HepG2 (cell line): ENCODE results near the gene PUM1. TPM values are rescaled to one million over a fixed set of nuclear protein-coding genes. Genes with fewer than 3 reads are reported as not detected.

Source experiments
- ARID5B ChIP-seq: IDR thresholded peaks from 2 replicates; pipeline ENCODE4 v1.4.0; 2020; ENCODE audit warnings: mild to moderate bottlenecking, missing genetic modification reagents
- FOXA1 ChIP-seq, 2 experiments: fragments of 450-650 bp in 1 of 2; sonication (generic) in 1 of 2; formaldehyde crosslinking in 1 of 2; IDR thresholded peaks; 2 replicates each; pipeline versions ENCODE4 v1.4.0 to v1.6.1; 2016 to 2020; ENCODE audit warnings: missing genetic modification reagents in 1 of 2
- HNF1B ChIP-seq: sonication (generic); formaldehyde crosslinking; IDR thresholded peaks from 2 replicates; pipeline ENCODE4 v1.5.1; 2020; ENCODE audit warnings: mild to moderate bottlenecking, moderate library complexity, missing genetic modification reagents
- HNF4A ChIP-seq: sonication (generic); formaldehyde crosslinking; IDR thresholded peaks from 2 replicates; pipeline ENCODE4 v1.4.0; 2020; ENCODE audit warnings: missing genetic modification reagents
- NCOR1 ChIP-seq: fragments of 200-600 bp; sonication (generic); IDR thresholded peaks from 2 replicates; pipeline ENCODE4 v1.7.0; 2017; ENCODE audit warnings: antibody characterized with exemption, low read length, borderline replicate concordance
- PATZ1 ChIP-seq: sonication (generic); formaldehyde crosslinking; IDR thresholded peaks from 2 replicates; pipeline ENCODE4 v1.4.0; 2020; ENCODE audit warnings: missing genetic modification reagents
- PRDM10 ChIP-seq: sonication (generic); formaldehyde crosslinking; IDR thresholded peaks from 2 replicates; pipeline ENCODE4 v1.4.0; 2020; ENCODE audit warnings: low read depth, missing genetic modification reagents
- RARA ChIP-seq: IDR thresholded peaks from 2 replicates; pipeline ENCODE4 v1.6.1; 2016; ENCODE audit warnings: missing genetic modification reagents, missing compliant biosample characterization
- SOX5 ChIP-seq: IDR thresholded peaks from 2 replicates; pipeline ENCODE4 v1.6.1; 2016; ENCODE audit warnings: borderline replicate concordance
- SP5 ChIP-seq: IDR thresholded peaks from 2 replicates; pipeline ENCODE4 v1.6.1; 2016; ENCODE audit warnings: low read depth, borderline replicate concordance
- ZBTB7A ChIP-seq: sonication (generic); formaldehyde crosslinking; IDR thresholded peaks from 2 replicates; pipeline ENCODE4 v1.8.0; 2022; ENCODE audit warnings: mild to moderate bottlenecking, missing genetic modification reagents
- ZNF335 ChIP-seq: sonication (generic); formaldehyde crosslinking; IDR thresholded peaks from 2 replicates; pipeline ENCODE4 v1.4.0; 2020; ENCODE audit warnings: missing genetic modification reagents
- ZNF75D ChIP-seq: sonication (generic); formaldehyde crosslinking; IDR thresholded peaks from 2 replicates; pipeline ENCODE4 v1.8.1; 2023; ENCODE audit warnings: missing genetic modification reagents, mild to moderate bottlenecking, borderline replicate concordance
- ZNF780A ChIP-seq: sonication (generic); formaldehyde crosslinking; IDR thresholded peaks from 2 replicates; pipeline ENCODE4 v1.8.0; 2022; ENCODE audit warnings: mild to moderate bottlenecking, missing genetic modification reagents, moderate library complexity
- polyA plus RNA-seq, 8 experiments: library from polyadenylated mRNA; depleted of rRNA in 3 of 8; stranded (reverse) in 7 of 8; unstranded in 1 of 8; fragments of >200 nt; fragmentation: Illumina TruSeq in 4 of 8; extraction: Trizol in 4 of 8; gene quantifications; 2 replicates each; pipeline versions ENCODE4 v1.2.1 to v1.2.3, GENCODE V29; 2011 to 2016; ENCODE audit warnings: low read depth in 4 of 8, missing spikeins in 1 of 8, mixed read lengths in 1 of 8; ENCODE audit not compliant: insufficient read depth in 1 of 8
- total RNA-seq, 5 experiments: library from RNA; depleted of rRNA; stranded (reverse); fragments of >200 nt; fragmentation: Illumina TruSeq; extraction: Trizol; gene quantifications; 2 replicates each; pipeline ENCODE4 v1.2.3, GENCODE V29; 2016; ENCODE audit warnings: low read depth in 1 of 5

The PUM1 gene
- total and polyA plus RNA-seq, 2 of the 13 experiments (the other 11 are each of a cell fraction or from before 2014, with no cell fraction given), result 64.7 to 91.0 TPM

- TF ChIP-seq ZNF75D (no peak), ARID5B (CRISPR knock-in tag) (peak; percentile 32; the same call in 1 of the 2 replicates), HNF1B (CRISPR knock-in tag) (peak; percentile 54; the same call in 1 of the 2 replicates), HNF4A (CRISPR knock-in tag) (peak; percentile 6; the same call in 1 of the 2 replicates), FOXA1 (IDR thresholded peaks at IDR 0.05) (no peak), FOXA1 (CRISPR knock-in tag; IDR thresholded peaks at IDR 0.05) (peak; percentile 39; the same call in 1 of the 2 replicates), PATZ1 (CRISPR knock-in tag) (peak; percentile 95), RARA (CRISPR knock-in tag) (peak; percentile 40; the same call in 1 of the 2 replicates), PRDM10 (CRISPR knock-in tag) (0 out of 2 replicates have a peak, but pooled peaks have one; percentile 24), NCOR1 (no peak), ZNF335 (CRISPR knock-in tag) (no peak), SP5 (CRISPR knock-in tag) (peak; percentile 34; the same call in 1 of the 2 replicates), ZNF780A (CRISPR knock-in tag) (no peak), ZBTB7A (0 out of 2 replicates have a peak, but pooled peaks have one; percentile 51), SOX5 (CRISPR knock-in tag) (peak; percentile 22; the same call in 1 of the 2 replicates)
These were observed 163.5 kb downstream of the PUM1 start (continued) for GRCh38 chr1:30901798-30902581.
